Liver (tissue), 9 donors: Measurements from ENCODE around the gene CHID1. TPM values are rescaled to one million over a fixed set of nuclear protein-coding genes. Genes with fewer than 3 reads are reported as not detected.

Experiments
- DNase-seq: peaks from one replicate; pipeline ENCODE4 v3.0.0-alpha.2; 2017; ENCODE audit warnings: low spot score
- H3K27ac ChIP-seq, 2 donors: one replicate each; pipeline ENCODE4 v1.7.0; 2013; ENCODE audit warnings: inconsistent platforms in 2 of 2, low read length in 2 of 2, control low read depth in 1 of 2, low read depth in 1 of 2, mild to moderate bottlenecking in 1 of 2
- H3K27me3 ChIP-seq, 4 donors: one replicate each; pipeline versions ENCODE4 v1.6.1 to v1.7.0; 2013; ENCODE audit warnings: low read length in 3 of 4, inconsistent platforms in 1 of 4, mild to moderate bottlenecking in 1 of 4, moderate library complexity in 1 of 4; ENCODE audit not compliant: control insufficient read depth in 4 of 4, insufficient read depth in 4 of 4
- H3K36me3 ChIP-seq, 4 donors: one replicate each; pipeline versions ENCODE4 v1.6.1 to v1.7.0; 2013; ENCODE audit warnings: low read length in 3 of 4, mild to moderate bottlenecking in 3 of 4, low read depth in 1 of 4, moderate library complexity in 1 of 4; ENCODE audit not compliant: control insufficient read depth in 4 of 4, insufficient read depth in 3 of 4
- H3K4me1 ChIP-seq, 4 donors: one replicate each; pipeline versions ENCODE4 v1.6.1 to v1.7.0; 2013; ENCODE audit warnings: low read length in 3 of 4, mild to moderate bottlenecking in 3 of 4, moderate library complexity in 1 of 4; ENCODE audit not compliant: control insufficient read depth in 4 of 4, insufficient read depth in 4 of 4
- H3K4me3 ChIP-seq, 3 donors: one replicate each; pipeline versions ENCODE4 v1.6.1 to v1.7.0; 2013; ENCODE audit warnings: low read length in 3 of 3, control low read depth in 1 of 3, low read depth in 1 of 3, mild to moderate bottlenecking in 1 of 3
- H3K9ac ChIP-seq, 2 donors: one replicate each; pipeline ENCODE4 v1.7.0; 2013; ENCODE audit warnings: low read length in 2 of 2, mild to moderate bottlenecking in 2 of 2, moderate library complexity in 2 of 2, control low read depth in 1 of 2, low read depth in 1 of 2
- H3K9me3 ChIP-seq, 4 donors: one replicate each; pipeline versions ENCODE4 v1.6.1 to v1.7.0; 2013; ENCODE audit warnings: low read length in 3 of 4; ENCODE audit not compliant: control insufficient read depth in 4 of 4
- EGR1 ChIP-seq, 2 donors: IDR thresholded peaks; 2 replicates each; pipeline ENCODE4 v1.6.1; 2016 to 2018; ENCODE audit warnings: antibody characterized with exemption in 2 of 2, low read depth in 2 of 2
- FOXA1 ChIP-seq: IDR thresholded peaks from 2 replicates; pipeline ENCODE4 v1.6.1; 2016; ENCODE audit warnings: antibody characterized with exemption
- FOXA2 ChIP-seq: IDR thresholded peaks from 2 replicates; pipeline ENCODE4 v1.6.1; 2016; ENCODE audit warnings: antibody characterized with exemption
- GABPA ChIP-seq, 2 donors: IDR thresholded peaks in 1 of 2; conservative IDR thresholded peaks in 1 of 2; 2 replicates each; pipeline ENCODE4 v1.6.1; 2016; ENCODE audit warnings: antibody characterized with exemption in 2 of 2, mild to moderate bottlenecking in 1 of 2, moderate library complexity in 1 of 2
- HNF4G ChIP-seq: IDR thresholded peaks from 2 replicates; pipeline ENCODE4 v1.6.1; 2016; ENCODE audit warnings: antibody characterized with exemption
- JUND ChIP-seq, 2 donors: IDR thresholded peaks; 2 replicates each; pipeline ENCODE4 v1.6.1; 2016; ENCODE audit warnings: antibody characterized with exemption in 2 of 2
- RAD21 ChIP-seq, 2 donors: IDR thresholded peaks; 2 replicates each; pipeline ENCODE4 v1.6.1; 2016; ENCODE audit warnings: antibody characterized with exemption in 2 of 2, mild to moderate bottlenecking in 2 of 2
- TAF1 ChIP-seq: conservative IDR thresholded peaks from 2 replicates; pipeline ENCODE4 v1.6.1; 2016; ENCODE audit warnings: antibody characterized with exemption, mild to moderate bottlenecking
- YY1 ChIP-seq: IDR thresholded peaks from 2 replicates; pipeline ENCODE4 v1.6.1; 2016; ENCODE audit warnings: antibody characterized with exemption, mild to moderate bottlenecking
- WGBS: extraction: QIAGEN DNeasy Blood & Tissue Kit; methylation state at CpG from one replicate; pipeline ENCODE4 v1.1.7; 2013; 5-methylcytosine and 5-hydroxymethylcytosine counted together
- polyA plus RNA-seq, 2 donors: library from polyadenylated mRNA; stranded (reverse) in 1 of 2; unstranded in 1 of 2; fragments of 200-250 nt in 1 of 2; fragments of >200 nt in 1 of 2; fragmentation: Nextera tagmentation in 1 of 2; extraction: Ambion mirVana in 1 of 2; gene quantifications; one replicate each; pipeline versions ENCODE4 v1.2.1 to v1.2.3, GENCODE V29; 2013 to 2015
- total RNA-seq, 2 donors: library from RNA; depleted of rRNA; stranded (reverse); fragments of >200 nt; gene quantifications; one replicate each; pipeline ENCODE4 v1.2.3, GENCODE V29; 2014
- TF ChIP-seq, protein P1 (sequence below): IDR thresholded peaks from 2 replicates; pipeline ENCODE4 v1.6.1; 2016; ENCODE audit warnings: antibody characterized with exemption, mild to moderate bottlenecking
- TF ChIP-seq, protein P2 (sequence below): IDR thresholded peaks from 2 replicates; pipeline ENCODE4 v1.6.1; 2016; ENCODE audit warnings: antibody characterized with exemption
- TF ChIP-seq, protein P3 (sequence below): IDR thresholded peaks from 2 replicates; pipeline ENCODE4 v1.6.1; 2016; ENCODE audit warnings: antibody characterized with exemption
- TF ChIP-seq, protein P4 (sequence below): IDR thresholded peaks from 2 replicates; pipeline ENCODE4 v1.6.1; 2016; ENCODE audit warnings: antibody characterized with exemption
- donor health status: healthy.
- donor health status: healthy.
- donor health status: healthy.
- donor health status: healthy.
- donor health status: healthy.

Gene CHID1
- total and polyA plus RNA-seq, 4 donors = 39.5 to 68.8 (median 59.1) TPM

DNA sequence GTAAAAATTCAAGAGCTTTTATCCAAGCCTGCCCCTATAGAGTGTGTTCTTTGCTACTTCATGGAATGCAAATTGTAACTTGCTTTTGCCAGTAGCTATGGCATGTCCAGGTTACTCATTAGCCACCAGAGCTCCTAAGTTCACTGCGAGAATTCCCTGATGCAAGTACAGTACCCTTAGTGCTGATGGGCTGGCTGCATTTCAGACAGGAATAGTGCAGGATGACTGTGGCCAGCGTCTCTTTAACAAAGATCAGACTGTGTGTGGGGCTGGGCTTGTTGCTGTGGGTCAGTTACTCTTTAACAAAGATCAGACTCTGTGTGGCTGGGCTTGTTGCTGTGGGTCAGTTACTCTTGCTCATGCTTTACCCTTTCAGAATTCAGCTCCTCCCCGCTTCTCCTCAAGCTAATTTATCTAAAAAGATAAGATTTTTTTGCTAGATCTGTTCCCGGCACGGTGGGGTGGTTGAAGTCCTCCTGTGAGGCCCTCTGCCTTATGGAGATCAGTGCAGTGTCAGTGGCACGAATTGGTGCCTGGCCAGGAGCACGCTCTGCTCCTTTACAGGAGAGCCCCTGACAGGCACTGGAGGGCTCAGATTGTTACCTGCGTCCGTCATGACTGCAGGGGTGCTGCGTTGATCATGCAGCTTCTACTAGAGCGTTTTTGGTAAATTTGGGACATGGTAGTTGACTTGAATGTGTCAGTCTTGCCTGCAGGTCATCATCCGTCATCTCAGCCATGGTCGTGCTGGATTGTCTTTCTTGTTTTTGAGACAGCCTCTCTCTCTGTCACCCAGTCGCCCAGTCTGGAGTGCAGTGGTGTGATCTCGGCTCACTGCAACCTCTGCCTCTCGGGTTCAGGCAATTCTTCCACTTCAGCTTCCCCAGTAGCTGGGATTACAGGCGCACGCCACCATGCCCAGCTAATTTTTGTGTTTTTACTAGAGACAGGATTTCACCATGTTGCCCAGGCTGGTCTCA, 42.1 kb upstream of the CHID1 start (continued):
- TF ChIP-seq, protein P1, sequence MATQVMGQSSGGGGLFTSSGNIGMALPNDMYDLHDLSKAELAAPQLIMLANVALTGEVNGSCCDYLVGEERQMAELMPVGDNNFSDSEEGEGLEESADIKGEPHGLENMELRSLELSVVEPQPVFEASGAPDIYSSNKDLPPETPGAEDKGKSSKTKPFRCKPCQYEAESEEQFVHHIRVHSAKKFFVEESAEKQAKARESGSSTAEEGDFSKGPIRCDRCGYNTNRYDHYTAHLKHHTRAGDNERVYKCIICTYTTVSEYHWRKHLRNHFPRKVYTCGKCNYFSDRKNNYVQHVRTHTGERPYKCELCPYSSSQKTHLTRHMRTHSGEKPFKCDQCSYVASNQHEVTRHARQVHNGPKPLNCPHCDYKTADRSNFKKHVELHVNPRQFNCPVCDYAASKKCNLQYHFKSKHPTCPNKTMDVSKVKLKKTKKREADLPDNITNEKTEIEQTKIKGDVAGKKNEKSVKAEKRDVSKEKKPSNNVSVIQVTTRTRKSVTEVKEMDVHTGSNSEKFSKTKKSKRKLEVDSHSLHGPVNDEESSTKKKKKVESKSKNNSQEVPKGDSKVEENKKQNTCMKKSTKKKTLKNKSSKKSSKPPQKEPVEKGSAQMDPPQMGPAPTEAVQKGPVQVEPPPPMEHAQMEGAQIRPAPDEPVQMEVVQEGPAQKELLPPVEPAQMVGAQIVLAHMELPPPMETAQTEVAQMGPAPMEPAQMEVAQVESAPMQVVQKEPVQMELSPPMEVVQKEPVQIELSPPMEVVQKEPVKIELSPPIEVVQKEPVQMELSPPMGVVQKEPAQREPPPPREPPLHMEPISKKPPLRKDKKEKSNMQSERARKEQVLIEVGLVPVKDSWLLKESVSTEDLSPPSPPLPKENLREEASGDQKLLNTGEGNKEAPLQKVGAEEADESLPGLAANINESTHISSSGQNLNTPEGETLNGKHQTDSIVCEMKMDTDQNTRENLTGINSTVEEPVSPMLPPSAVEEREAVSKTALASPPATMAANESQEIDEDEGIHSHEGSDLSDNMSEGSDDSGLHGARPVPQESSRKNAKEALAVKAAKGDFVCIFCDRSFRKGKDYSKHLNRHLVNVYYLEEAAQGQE = peak; percentile 92
- TF ChIP-seq EGR1 (IDR thresholded peaks at IDR 0.05; ENCODE audit: low read depth in 2 of 2) = peak in 1 of 2 donors; percentile 59
- TF ChIP-seq, protein P2, sequence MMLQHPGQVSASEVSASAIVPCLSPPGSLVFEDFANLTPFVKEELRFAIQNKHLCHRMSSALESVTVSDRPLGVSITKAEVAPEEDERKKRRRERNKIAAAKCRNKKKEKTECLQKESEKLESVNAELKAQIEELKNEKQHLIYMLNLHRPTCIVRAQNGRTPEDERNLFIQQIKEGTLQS = peak; percentile 79
- peak; percentile 59 to 82 for TF ChIP-seq JUND (IDR thresholded peaks at IDR 0.05)
- TF ChIP-seq GABPA (IDR thresholded peaks at IDR 0.05 in 1 of 2, conservative IDR thresholded peaks at IDR 0.05 in 1 of 2) = peak in 1 of 2 donors; percentile 70

DNA sequence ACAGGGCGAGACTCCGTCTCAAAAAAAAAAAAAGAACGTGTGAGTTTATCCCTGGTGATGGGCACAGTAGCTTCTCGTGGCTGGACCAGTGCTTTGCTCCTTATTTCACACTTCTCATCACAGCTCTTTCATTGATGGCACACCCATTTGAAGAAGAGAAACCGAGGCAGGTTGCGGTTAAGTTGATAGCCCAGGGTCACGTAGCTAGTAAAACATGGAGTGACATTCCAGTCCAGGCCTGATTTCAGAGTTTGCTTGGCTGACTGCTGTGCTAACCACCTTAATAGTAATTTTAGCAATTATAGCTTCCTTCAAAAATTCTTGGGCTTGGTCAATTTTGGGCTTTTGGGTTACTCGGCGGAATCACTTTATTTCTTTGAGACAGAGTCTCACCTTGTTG, 40.9 kb upstream of the CHID1 start:
- Histone ChIP-seq H3K36me3 (peaks cover 0 to 4% (median 0%) of the 10 kb centered on the region in 4 donors), H3K27ac (peak overlapping the region in 1 of 2 donors; percentile 89), H3K27me3 (no peaks in the 10 kb centered on the region), H3K4me1 (peaks cover 8 to 47% (median 44%) of the 10 kb centered on the region in 4 donors), H3K4me3 (no peak overlapping the region), H3K9ac (no peak overlapping the region), H3K9me3 (no peaks in the 10 kb centered on the region)
- 88% methylated on average over 9 of the region's 9 CpGs for WGBS
- TF ChIP-seq, protein P3, sequence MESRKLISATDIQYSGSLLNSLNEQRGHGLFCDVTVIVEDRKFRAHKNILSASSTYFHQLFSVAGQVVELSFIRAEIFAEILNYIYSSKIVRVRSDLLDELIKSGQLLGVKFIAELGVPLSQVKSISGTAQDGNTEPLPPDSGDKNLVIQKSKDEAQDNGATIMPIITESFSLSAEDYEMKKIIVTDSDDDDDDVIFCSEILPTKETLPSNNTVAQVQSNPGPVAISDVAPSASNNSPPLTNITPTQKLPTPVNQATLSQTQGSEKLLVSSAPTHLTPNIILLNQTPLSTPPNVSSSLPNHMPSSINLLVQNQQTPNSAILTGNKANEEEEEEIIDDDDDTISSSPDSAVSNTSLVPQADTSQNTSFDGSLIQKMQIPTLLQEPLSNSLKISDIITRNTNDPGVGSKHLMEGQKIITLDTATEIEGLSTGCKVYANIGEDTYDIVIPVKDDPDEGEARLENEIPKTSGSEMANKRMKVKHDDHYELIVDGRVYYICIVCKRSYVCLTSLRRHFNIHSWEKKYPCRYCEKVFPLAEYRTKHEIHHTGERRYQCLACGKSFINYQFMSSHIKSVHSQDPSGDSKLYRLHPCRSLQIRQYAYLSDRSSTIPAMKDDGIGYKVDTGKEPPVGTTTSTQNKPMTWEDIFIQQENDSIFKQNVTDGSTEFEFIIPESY = no peak
- no peak for TF ChIP-seq TAF1
- TF ChIP-seq HNF4G = no peak
- TF ChIP-seq, protein P1 = no peak
- no peak for TF ChIP-seq RAD21 (IDR thresholded peaks at IDR 0.05)
- TF ChIP-seq, protein P2 = no peak
- no peak for TF ChIP-seq FOXA2
- TF ChIP-seq EGR1 (IDR thresholded peaks at IDR 0.05; ENCODE audit: low read depth in 2 of 2) = no peak
- no peak for TF ChIP-seq FOXA1
- no peak for TF ChIP-seq JUND (IDR thresholded peaks at IDR 0.05)
- TF ChIP-seq YY1 = no peak
- TF ChIP-seq, protein P4, sequence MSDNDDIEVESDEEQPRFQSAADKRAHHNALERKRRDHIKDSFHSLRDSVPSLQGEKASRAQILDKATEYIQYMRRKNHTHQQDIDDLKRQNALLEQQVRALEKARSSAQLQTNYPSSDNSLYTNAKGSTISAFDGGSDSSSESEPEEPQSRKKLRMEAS = no peak
- DNase-seq = no peak
